ENCODE data around the gene ARHGAP26.

Gene ARHGAP26

DNA sequence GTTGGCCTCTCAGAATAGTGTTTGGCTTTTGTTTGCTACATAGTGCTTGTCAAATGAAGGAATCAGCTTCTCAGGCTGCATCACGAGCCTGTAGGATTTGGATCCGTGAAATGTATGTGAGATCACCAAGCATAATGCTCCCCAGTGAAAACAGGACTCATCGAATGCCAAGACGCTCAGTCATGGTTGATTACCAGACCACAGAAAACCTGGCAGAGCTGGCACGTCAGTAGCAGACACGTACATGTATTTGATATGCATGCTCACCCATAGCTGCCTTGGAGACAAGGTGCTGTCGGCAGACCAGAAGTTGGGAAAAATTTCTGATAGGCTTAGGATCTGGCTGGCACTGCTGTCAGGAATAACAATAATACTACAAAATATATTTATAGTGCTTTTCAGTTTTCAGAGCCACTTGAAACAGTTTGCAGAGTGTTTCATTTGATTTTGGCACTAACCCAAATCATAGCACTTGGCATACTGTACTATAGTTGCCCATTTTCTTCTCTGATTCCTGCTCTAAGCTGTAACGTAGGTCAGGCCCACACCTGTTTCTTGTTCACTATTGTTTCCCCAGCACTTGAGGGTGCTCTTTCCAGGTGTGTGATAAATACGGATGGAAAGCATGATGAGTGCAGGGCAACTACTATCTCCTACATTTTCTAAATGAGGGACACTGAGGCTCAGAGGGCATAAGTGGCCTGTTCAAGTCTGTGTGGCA lies 407.2 kb downstream of the ARHGAP26 start:
- DNase-seq, result peak; percentile 78

DNA sequence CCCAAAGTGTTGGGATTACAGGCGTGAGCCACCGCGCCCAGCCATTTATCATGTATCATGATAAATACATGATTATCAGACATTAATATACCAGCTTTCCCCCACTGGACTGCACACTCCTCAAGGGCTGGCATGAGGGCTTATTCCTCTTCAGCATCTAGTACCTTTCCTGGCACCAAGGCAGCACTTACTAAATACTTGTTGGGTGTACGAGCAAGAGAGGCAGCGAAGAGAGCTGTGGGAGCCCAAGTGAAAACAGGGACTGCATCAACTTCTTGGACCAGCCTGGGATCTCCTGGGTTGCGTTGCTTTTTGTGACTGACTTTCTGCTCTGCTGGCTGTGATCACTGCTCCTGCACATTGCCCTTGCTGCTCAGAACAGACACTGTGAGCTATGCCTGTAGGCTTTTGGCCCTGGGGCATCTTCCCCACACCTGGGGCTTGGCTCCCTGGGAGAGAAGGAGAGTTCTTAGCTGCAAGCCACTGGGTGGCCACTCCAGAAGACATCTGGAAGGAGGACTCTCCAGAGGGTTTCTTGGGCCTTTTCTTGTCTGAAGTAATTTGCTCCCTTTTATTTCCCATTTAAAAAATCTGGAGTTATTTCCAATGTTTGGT lies 409.1 kb downstream of the ARHGAP26 start:
- DNase-seq, result no peak

DNA sequence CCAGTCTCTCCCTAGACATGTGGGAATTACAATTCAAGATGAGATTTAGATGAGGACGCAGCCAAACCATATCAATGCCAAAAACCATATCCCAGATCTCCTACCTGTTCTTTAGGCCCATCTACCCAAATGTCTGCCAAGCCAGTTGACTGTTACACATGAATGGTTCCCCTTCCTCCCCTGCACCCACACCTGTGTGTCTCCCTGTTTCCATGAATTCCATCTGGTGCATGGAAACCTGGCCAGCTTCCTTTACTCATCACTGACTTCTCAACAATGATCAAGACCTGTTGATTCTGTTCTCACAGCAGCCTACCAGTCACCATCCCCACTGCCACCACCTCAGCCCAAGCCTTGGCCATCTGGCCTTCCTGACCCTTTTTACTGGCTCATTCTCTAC lies 410.6 kb downstream of the ARHGAP26 start:
- peak; percentile 81 for DNase-seq

DNA sequence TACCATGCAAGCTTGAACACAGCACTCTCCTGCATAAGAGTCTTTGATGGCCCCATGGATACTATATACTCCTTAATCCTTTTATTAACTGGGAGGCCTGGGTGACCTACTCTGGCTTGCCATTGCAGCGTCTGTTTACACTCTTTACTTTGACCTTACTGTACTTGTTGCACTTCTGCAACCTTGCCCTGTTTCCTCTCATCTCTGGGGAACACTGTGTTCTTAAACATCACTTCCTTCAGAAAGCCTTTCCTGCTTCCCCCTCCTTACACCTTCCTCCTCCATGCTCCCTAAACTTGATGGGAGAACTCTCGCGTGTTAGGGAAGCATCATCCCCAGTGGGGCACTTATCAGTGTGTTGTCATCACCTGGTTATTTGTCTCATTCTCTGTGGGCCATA lies 411.0 kb downstream of the ARHGAP26 start:
- no peak for DNase-seq

DNA sequence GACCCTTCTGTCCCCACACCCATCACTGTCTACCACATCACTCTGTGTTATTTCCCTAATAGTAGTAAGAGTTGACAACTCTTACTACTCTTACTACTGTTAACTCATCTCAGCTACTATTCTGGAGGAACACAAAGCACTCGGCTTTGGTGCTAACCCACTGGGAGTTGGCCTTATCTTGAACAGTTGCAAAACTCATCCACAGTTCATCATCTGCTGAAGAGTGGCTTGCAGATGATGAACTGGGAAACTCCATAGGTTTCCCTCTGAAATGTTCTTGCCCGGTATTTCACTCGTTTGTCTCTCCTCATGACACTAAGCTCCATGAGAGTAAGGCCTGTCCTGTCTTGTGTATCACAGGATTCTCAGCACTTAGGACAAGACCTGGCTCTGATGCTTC lies 411.9 kb downstream of the ARHGAP26 start:
- no peak for DNase-seq

DNA sequence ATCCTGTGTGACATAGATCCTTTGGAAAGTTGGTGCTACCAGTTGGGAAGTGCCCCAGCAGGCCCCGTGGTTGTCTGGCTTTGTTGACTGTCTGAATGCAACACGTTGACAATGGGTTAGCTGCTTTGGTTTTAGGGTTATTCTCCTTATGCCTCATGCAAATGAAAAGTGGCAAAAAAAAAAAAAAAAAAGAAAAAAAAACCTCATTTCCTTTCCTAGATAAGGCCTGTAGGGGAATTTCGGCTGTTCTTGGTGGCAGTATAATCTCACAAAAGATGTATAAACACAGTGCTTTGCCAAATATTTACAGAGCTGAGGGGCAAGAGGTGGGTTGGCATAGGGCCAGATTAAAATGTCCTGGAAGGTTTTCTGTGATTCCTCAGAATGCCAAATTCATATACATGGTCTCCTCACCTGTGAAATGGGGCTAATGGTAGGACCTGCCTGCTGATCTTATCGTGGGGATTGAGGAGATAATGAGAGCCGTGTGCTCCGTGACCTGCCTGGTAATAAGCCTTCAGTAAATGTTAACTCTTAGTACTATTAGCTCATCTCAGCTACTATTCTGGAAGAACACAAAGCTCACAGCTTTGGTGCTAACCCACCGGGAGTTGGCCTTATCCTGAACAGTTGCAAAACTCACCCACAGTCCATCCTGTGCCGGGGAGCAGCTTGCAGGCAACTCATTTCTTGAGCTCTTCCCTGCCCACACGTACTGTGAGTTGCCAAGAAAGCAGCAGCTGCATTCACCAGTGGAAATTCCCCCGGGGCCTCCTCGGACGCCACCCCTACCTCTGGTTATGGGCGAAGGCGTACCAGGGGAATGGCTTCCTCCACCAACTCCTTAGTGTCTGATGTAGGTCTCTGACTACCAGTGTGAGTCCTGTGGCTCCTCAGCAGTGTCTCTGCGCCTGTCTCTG lies 413.0 kb downstream of the ARHGAP26 start:
- no peak for DNase-seq

DNA sequence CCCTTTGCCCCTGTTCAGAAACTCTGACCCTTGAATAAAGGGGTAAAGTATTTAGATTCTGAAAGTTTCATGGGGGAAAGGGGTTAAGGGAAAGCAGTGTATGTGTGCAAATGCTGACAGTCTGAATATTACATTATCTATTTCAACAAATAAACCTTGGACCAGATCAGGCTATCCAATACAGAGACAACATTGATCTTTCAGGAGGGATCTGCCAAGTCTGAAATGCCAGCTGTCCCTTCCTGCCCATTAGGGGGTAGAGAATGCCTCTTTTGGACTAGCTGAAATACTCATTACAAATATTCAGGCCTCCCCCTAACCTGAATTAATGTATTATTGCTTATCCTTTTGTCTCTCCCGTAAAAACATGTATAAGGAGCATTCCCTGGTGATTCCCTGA lies 413.8 kb downstream of the ARHGAP26 start:
- peak; percentile 8 for DNase-seq

DNA sequence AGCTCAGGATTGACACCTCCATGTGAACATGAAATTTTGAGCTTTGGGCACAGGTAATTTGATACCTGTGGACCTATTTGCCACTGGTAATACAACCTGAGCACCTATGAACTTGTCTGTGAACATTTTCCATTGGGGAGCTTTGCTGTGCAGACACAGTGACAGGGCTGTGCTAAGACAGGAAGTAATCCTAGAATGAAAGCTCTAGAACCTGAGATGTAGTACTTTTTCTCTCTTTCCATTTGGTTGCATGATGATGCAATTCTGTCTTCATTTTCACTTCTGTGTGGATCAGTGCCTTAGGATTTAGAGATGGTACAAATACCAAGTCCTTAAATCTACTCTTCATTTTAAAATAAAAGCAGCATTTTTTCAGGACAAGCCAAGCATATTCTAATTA lies 416.4 kb downstream of the ARHGAP26 start:
- no peak for DNase-seq

DNA sequence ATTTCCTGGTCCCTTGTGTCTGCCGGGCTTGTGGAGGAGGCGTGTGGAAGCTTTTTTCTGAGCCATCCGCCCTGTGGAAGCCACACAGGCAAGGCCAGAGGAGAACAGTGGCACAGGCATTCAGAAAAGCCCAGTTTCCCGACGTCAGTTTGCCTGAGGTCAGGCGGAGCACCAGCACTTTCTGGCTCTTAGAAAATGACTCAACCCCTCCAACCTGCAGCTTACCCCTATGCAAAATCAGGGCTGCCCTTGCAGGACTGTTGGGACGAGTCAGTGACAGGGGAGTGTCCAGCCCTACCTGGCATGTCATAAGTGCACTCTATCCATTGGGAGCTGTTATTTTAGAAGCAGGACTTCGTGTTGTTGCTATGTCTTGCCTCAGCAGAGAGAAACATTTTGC lies 417.3 kb downstream of the ARHGAP26 start:
- DNase-seq, result no peak

DNA sequence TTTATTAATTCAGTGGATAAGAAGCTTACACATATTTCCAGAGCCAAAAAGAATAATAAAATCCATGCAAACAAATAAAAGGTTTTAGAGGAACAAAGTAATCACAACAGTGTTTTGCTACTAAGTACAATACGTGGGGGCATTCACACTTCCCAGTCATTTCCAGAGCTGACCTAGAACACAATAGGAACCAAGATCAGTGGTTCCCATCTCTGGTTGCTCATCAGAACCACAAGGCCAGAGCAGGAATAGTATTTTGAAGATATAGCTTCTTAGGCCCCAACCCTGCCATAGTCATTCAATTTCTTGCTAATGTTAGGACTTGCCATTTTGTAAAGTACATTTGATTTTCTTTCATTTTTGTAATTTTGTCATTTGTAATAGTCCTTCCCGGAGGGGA lies 417.9 kb downstream of the ARHGAP26 start:
- DNase-seq, result no peak

DNA sequence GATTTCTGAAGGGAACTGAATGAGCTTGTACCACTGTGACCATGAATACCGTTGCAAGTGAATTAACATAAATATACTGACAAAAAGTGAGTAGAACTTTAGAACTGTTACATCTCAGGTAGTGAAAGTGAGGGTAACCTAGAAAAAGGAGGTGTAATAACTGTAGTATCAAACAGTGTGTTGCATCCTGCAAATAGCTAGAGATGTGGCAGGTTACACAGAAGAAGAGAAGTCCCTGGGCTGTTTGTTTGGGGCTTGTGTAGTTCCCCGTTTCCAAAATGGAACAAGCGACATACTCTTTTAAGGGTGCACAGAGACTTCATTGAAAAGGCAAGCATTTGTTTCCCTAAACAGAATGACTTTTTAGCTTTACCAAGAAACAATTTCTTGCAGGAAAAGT lies 418.5 kb downstream of the ARHGAP26 start:
- DNase-seq, result no peak

DNA sequence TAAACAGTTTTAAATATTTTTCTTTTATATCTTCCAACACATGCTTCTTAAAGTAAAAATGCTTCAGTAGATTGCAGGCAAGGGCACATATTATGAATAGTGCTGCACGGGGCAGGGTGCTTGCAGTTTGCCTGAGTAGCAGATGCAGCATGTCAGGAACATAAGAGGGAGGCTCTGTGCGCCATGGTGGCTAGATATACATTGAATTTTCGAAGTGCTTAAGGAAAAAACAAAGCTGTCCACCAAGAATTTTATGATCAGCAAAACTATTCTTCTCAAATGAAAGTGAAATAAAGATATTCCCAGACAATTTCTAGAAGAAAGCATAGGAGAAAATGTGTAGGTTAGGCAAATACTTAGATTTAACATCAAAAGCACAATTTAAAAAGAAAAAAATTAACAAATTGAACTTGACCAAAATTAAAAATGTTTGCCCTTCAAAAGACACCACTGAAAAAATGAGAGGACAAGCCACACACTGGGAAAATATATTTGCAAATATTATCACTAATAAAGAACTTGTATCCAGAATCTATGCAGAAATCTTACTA lies 420.2 kb downstream of the ARHGAP26 start:
- DNase-seq, result no peak

DNA sequence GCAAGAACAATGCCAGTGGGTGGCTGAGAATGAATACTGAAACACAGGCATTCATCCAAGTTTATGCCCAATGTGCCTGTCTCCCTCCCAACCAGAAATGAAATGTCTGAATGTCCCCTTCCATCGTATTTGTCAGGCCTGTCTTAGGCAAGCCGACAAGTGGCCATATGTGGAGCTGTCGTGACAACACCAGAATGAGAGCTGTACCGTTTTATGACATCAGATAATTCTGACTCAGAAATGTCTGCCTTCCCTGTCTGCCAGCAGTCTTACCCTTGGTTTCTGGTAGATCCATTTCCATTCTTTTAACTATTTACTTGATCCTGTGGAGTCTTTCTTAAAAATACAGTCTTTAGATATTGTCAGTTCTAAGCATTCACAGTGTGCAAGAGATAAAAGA lies 421.5 kb downstream of the ARHGAP26 start:
- no peak for DNase-seq

DNA sequence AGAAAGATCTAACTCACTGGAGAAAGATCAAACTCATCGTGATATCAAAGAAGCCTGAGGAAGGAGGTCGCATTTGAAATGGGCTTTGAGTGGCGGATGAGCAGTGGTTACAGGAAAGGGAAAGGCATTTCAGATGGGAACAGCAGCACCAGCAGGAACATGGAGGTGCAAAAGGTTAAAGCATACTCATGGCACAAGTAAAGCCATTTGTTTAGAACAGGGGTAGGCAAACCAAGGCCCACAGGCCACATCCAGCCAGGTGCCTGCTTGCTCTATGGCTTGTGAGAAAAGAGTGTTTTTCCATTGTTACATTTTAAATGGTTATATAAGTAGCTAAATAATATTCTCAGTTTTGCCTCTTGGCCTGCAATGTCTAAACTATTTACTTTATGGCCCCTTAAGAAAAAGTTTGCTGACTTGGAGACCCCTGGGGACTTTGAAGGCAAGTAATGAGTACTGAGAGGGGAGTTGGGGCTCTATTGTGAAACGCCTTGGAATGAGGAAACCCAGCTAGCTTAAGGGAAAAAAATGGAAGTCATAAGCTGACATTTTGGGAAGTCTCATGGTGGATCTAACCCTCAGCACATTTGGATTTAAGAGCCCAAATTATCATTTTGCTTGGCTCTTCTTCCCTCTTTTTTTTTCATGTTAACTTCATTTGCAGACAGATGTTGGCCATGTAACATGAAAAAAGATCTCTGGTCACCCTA lies 422.2 kb downstream of the ARHGAP26 start:
- no peak for DNase-seq

DNA sequence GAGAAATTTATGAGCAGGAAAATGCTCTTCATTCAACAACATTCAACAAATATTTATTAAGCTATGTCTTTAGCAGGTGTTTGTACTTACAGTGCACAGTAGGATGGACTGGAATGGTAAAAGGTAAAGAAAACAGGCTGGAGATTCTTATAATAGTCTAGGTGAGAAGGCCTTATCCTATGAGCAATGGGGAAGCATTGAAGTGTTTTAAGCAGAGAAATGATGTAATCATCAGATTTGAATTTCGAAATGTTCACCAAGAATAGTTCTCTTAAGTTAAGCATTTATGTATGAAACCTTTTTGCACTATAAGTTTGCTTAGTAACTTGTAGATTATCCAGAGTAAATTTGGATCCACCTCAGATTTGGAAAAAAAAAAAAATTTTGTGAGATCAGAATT lies 424.0 kb downstream of the ARHGAP26 start:
- DNase-seq, result no peak

DNA sequence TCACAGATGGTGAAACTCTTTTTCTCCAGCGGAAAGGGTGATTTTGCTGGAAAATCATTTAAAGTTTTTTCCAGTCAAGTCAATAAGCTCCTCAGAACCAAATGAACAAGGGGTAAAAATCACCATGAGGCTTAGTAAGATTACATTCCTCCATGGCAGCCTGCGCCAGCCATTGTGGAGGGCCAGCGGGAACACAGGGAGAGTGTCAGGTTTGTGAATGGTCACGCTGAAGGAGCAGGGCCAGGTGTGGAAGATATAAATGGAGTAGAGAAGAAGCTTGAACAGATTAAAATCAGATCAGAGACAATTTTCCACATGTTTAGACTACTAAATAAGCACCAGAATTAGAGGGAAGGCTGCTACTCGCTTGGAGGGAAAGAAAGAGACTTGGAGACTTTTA lies 424.5 kb downstream of the ARHGAP26 start:
- DNase-seq, result no peak

DNA sequence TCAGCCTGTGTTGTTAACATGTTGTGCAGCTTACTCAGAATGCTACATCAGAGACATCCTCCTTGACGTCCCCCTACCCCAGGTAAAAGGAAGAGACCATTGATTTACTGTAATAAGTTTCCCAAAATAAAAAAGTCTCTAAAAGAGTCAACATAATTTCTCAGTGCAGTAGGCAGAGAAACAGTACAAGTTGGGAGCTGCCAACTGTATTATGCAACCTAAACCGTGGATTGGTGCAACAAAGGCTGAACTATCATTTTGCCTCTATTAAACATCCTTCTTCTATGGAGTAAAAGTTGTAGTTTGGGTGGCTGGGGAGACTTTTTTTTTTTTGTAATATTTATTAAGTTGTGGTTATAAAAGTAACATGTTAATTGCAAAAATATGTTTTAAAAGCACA lies 425.3 kb downstream of the ARHGAP26 start:
- DNase-seq, result no peak

DNA sequence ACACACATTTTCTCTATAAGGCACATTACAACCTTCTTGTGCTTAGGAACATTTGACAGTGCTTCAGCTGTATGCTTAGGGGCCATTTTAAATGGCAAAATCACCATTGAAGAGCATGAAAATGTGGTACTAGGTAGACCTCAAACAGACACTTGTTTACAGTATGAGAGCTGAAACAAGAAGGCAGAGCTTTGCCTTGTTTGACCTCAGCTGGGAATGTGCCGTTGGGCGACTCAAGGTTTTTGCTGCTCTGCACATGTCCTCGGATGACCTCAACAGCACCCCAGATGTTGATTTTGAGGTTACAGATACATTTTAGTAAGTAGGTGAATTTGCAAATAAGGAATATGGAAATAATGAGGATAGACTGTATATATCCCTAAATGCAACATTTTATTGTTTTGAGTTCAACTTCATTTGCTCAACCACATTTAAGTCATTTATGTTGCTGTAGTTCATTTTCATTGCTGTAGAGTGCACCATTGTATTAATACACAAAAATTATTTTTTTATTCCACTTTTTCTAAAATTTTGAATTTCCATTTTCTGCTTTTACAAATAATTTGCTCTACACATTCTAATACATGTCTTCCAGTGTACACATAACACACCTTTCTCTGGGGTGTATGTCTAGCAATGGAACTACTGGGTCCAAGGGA lies 426.6 kb downstream of the ARHGAP26 start:
- no peak for DNase-seq

DNA sequence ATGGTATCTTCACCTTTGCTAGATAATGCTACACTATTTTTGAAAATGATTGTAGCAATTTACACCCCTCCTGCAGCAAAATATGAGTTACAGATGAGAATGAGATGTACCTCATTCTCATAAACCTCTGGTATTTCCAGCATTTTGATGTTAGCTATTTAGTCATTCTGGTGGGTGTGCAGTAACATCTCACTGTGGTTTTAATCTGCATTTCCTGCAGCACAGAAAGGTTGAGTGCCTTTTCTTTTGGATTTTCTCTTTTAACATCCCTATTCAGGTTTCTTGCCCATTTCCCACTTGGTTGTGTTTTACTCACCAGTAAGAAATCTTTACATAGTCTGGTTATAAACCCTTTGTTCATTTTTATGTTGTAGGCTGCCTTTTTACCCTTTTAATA lies 427.1 kb downstream of the ARHGAP26 start:
- DNase-seq, result no peak

DNA sequence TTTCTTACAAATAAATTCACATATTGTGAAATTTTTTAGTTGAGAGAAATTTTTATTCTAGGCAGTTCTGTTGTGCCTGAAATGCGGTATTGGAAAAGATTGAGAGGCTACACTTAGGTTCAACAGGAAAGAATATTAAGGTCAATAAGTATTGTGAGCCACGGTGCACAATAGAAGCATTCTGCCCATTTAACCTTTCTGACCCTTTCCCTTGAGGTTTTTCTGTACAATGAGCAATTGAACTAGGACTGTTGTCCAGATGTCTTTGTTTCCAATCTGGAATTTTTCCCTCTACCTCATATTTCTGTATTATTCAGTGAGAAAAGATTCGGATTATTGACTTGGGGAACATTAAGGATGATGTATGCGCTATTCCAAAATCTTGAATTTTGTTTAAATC lies 428.2 kb downstream of the ARHGAP26 start:
- no peak for DNase-seq

DNA sequence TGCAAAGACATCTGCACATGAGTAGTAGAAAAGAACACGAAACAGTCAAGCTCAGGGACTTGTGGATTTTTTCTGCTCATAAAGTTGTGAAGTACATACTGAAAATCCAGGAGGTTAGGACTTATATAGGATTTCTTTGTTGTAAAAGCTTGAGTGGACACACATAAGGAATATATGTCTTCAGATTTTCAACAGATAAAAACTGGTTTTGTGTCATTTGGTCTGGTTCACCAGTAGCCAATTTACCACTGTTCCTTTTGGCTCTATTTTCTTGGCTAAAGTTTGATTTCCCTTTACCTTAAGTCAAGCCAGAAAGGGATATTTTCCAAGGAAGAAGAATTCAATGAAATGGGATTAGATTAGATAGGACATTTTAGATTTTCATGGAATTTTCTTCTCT lies 429.0 kb downstream of the ARHGAP26 start:
- no peak for DNase-seq

DNA sequence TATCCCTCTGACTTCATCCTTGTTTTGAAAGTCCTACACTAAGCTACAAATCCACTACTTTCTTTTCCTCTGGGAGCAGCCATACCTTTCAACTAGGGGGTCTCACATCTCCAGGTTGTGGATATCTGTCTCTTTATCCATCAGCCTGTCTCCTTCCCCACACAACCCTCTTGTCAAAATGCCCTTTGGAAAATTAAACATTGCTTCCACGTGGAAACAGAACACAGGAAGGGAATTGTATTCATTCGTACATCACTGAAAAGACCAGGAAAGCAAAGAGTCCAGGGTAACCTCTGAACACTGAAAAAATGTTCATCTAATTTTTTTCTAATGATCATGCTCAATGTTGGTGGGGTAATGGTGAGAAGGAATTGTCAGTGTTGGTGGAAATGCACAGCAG lies 429.7 kb downstream of the ARHGAP26 start:
- DNase-seq, result no peak

All from NCI-H2171 treated with DMSO at 0.1 percent for 48 hours (cell line).